NOMO-1 treated with dmso at 0.1 percent for 144 hours (cell line): ENCODE data around the gene ECT2L.

Experiments
- DNase-seq: peaks from one replicate; lab custom pipeline; 2025; ENCODE audit not compliant: unreplicated experiment; lab: John Stamatoyannopoulos, UW

ECT2L gene, protein sequence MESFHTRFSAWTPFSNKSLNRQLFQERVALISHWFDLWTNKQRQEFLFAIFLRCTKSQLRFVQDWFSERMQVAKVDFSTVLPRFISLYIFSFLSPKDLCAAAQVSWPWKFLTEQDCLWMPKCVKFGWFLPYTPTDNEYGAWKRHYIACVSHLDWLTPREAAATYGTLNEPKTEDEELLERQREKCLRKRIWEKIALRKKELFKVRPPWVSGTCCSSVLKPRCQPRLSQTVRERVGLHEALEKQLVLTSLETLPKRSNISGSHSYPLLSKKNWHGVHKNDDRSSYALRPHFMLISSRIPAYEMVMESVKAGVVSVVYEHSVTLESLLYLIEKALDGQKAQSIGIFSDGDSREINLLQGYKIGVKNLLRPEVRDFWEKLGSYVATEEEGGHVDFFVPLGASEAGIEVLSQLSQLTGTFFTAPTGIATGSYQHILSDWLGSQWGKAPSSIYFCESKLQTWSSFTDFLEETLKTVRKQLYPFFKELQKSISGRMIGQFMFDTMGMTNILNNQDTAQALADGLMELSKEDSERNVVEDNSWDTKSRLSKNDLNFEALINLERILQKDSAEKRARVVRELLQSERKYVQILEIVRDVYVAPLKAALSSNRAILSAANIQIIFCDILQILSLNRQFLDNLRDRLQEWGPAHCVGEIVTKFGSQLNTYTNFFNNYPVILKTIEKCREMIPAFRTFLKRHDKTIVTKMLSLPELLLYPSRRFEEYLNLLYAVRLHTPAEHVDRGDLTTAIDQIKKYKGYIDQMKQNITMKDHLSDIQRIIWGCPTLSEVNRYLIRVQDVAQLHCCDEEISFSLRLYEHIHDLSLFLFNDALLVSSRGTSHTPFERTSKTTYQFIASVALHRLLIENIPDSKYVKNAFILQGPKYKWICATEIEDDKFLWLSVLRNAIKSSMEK

DNA sequence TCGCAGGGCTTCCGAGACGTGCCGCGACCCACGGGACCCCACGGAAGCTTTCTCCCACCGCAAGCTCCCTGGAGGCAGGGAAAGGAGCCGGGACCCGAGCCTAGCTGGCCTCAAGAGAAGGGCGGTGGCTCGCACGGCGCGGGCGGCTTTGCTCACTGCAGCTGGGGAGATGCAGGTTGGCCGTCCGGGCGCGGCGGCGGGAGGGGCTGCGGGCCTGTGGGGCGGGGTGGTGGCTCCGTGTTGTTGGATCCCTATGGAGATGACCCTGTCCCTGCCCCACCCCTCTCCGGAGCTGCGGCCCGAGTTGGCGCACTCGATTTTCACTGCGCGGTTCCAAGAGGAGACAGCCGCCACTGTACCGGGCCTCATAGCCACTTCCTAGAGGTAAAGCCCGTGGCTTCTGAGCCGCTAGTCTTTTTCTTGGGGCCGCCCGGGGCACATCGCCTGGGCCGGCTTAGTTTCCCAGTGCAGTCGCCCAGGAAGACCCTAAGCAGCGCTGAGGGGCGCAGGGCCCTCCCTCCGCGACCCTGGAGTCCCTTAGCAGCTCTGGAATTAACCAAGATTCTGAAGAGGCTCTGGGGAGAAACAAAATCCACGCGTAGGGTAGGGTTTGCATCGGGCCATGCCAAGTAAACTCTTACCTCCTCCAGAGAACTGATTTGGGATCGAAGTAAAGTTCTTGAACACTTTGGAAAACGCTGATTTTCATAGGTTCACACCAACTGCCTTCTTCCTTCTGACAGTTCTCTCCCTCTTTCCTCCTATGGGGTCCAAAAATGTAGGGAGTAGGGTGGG, at the start of gene ECT2L:
Gene ECT2L (plus strand): TSS at position 279 of the 795 bp plus-strand sequence. CDS start 17,188 bp downstream, outside the sequence.
- DNase-seq: no peak

DNA sequence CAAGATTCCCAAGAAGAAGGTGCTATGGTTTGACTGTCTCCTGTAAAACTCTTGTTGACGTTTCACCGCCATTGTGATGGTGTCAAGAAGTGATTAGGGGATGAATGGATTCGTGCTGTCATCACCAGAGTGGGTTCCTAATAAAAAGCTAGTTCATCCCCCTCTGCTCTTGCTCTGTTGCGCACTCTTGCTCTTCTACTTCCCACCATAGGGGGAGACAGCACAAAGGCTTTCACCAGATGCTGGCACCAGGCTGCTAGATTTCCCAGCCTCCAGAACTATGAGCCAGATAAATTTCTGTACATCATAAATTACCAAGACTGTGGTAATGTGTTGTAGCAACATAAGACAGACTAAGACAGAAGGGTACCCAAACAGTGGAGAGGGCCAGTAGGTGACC, 43.9 kb upstream of the ECT2L start:
- DNase-seq: no peak

DNA sequence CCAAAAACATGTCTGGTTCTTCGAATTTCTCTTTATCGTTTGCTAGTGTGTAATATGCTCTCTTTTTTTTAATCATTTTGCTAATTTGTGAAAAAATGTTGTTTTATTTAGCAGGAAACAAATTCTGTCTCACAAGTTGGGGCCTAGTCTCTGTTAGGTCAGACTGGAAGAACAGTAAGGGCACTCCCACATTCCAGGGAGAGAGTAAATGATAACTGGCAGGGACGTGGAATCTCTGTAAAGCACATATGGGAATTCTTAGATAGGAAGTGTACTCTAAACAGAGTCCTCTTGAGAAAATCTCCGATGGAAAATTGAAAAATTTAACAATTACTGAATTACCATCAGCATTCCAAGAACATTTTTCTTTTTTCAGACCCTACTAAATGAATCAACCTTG, 38.8 kb upstream of the ECT2L start:
- no peak for DNase-seq

DNA sequence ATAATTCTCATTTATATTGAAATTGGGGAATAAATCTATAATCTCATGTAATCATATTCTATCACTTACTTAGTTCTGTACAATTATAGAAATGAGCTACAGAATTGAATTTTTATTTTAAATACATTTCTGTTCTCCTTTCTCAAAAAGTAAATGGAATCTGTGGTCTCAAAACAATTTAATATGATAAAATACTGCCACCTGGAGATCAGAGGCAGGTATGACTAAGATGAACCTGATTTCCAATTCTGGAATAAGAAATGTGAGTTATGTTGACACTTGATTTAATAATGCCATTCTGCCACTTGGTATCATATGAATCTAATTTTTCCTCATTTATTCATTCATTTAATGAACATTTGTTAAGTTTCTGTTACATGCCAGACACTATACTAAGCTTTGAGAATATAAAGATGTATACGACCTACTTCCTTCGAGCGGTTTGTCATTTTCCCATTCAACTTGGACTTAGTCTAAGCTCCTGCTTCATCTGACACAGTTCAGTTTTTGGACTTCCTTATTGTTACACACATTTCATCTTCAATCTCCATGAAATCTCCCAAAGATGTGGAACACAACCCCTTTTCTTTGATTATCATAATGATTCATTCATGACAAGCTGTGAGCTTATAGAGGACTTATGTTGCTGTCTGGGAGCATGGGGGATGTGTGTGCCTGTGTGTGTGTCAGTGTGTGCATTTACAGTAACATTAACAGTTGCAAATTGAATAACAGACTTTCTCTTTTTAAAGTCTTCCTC, 29.8 kb upstream of the ECT2L start:
- no peak for DNase-seq

DNA sequence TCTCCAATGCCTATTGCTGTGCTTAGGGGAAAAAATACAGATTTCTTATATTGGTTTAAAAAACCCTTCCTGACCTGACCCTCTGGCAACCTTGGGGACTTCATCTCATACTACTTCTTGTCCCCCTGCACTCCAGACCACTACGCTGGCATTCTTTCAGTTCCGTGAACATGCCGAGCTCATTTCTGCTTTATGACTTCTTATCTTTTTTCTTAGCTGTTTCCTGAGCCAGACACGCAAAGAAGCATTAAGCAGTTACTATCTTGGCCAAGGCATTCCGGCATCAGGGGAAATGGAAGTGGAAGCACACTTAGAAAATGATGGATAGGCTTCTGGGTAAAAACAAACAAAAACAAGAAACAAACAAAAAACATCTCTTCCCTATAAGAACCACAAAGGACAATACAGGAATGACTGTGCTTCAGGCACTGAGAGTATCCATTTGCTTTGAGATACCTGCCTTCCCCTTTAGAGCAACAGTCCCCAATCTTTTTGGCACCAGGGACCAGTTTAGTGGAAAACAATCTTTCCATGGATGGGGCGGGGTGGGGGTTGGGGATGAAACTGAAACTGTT, 26.7 kb upstream of the ECT2L start:
- peak; percentile 35 for DNase-seq

DNA sequence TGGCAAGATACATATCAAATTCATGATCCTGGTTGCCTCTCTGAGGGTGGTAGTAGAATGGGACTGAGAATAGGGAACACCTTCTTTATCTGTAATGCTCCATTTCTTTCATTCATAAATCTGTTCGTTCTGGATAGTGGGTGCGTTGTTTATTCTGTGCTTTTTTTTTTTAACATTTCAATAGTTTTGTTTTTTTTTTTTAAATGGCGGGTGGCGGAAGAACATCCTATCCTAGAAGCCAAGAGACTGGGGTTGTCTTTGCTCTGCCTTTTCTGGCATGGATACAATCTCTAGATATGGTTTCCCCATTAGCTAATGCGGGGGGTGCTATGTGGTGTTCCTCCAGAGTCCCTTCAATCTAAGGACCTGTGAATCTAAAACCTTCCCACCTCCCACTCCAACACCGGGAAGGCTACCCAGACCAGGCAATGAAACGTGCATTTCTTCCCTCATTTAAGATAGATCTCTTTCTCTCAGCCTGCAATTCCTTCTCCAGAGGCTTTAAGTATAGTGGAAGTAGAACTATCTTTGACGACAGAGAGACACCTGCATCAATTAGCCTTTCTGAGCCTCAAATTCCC, 23.2 kb upstream of the ECT2L start:
- no peak for DNase-seq

DNA sequence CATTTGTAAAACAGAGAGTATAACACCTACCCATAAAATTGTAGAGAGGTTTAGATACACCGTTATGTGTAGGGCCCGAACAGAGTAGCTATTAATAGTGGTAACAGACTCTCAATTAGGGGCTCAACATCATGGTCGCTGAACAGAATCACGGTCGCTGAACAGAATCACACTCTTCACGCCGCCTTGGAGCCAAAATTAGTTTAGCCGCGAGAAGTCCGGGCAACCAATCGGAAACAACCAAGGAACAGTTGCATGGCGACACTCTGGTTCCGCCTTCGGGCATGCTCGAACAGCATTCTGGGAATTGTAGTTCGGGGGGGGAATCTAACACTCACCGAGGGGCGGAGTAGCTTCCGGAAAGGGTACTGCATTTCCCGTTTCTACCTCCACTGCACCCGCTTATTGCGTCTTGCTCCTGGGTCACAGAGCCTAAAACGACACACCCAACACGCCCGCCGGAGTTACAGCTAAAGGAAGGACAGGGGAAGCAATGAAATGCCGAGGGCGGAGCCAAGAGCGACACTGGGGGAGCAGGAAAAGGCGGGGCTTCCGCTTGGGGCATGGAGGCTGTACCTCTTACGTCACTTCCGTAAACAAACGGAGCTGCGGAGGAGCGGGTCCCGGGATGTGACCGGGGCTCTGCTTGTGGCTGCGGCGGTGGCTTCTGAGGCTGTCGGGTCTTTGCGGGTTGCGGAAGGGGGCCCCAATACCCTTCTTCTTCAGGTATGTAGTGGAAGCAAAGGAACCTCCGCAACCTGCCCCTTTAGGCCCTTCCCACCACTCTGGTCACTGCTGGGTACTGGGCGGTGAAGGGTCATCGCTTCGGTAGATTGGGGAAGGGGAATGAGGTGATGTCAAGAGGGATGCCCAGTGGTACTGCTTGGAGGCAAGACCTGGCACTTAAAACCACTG, 22.5 kb upstream of the ECT2L start, which contains the start of gene CCDC28A:
Gene CCDC28A (plus strand): TSS at position 593 of the 915 bp plus-strand sequence. CDS start 2,352 bp downstream, outside the sequence.
- peak; percentile 93 for DNase-seq

DNA sequence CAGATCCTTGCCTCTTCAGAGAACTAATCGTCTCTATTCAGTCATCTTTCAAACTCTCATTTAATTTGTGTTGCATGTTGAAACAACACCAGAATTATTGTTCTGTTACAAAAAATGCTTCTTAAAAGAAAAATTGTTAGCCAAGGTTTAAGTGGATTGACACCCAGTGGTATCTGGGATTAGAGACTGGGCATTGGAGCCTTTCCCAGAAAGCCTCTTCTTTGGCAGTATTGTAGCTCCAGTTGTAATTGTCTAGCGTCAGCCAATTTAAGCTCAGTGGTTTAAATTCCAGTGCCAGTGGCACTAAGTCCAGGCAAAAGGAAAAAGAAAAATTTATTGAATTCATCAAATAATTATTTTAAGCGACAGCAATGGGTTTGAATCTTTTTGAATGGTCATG, 21.5 kb upstream of the ECT2L start:
- no peak for DNase-seq

DNA sequence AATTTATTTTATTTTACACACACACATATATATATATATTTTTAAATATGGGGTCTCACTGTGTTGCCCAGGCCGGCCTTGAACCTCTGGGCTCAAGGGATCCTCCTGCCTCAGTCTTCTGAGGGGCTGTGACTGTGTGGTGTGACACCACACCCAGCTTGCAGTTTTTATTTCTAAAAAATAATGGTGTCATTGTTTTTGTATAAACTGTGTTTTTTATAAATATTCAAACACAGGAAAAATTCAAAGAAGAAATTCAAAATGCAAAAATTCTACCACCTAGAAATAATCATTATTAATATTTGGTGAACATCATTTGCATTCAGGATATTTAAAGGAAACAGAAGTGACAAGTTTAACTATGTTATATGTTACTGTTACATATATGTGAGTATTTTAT, 19.2 kb upstream of the ECT2L start:
- DNase-seq: no peak

DNA sequence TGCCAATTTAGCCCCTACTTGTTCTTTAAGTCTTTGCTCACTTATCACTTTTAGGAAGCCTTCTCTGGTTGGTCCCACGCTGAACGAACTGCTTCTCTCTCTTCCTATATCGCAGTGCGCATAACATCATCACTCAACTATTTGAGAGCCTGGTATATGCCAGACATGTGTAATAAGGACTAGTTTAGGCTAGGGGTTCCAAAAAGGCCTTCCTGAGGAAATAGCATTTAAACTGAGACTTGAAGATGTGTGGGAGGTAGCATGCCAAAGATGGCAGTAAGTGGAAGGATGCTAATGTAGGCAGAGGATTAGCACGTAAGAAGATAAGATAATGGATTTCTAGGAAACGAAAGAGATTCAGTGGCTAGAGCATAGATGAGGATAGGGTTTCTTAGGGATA, 17.6 kb upstream of the ECT2L start:
- no peak for DNase-seq

DNA sequence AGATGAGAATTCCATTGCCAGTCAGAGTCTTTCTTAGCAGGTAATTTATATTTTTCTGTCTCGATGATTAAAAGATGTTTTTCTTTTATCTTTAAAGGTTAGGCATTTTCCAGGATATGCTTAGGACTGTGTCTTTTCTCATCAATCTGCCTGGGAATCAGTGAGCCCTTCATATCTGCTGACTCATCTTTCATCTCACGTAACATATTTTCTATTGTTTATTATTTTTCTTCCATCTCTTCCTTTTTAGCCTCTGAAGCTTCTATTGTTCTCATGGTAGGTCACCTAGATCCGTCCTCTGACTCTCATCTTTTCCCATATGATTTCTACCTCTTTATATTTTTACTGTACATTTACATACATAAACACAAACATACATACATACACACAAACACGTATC, 13.6 kb upstream of the ECT2L start:
- DNase-seq: no peak

DNA sequence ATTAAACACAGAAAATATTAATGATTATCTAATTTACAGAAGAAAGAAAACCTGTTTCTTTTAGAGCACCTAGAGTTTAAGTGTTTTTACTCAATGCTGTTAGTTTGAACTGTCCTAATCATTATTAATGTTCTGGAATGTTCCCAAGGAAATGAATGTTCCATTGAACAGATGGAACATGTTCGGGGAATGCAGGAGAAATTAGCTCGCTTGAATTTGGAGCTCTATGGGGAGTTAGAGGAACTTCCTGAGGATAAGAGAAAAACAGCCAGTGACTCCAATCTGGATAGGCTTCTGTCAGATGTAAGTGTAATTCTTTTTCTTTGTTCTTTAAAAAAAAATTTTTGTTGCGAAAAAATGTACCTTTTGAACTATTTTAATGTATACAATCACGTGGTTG, 10.8 kb upstream of the ECT2L start:
- no peak for DNase-seq

DNA sequence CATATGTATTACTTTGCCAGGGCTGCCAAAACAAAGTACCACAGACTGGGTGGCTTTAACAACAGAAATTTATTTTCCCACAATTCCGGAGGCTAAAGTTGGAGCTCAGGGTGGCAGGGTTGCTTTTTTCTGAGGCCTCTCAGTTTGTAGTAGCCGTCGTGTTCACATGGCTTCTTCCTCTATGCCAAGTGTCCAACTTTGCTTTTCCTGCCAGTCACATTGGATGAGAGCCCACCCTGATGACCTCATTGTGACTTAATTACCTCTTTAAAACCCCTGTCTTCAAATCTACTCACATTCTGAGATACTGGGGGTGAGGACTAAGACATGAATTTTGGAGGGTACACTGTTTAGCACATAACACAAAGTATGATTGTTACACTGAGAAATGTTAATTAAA, 9.9 kb upstream of the ECT2L start:
- DNase-seq: no peak

DNA sequence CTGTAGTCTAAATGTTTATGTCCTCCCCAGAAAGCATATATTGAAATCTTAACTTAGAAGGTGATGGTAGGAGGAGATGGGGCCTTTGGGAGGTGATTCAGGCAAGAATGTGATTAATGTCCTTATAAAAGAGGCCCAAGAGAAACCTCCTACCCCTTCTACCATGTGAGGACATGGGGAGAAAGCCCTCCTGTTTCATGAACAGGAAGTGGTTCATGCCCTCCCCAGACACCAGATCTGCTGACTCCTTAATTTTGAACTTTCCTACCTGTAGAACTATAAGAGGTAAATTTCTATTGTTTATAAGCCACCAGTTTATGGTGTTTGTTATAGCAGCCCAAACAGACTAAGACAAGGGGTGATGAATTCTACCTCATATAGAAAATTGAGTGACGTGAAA, 8.7 kb upstream of the ECT2L start:
- no peak for DNase-seq

DNA sequence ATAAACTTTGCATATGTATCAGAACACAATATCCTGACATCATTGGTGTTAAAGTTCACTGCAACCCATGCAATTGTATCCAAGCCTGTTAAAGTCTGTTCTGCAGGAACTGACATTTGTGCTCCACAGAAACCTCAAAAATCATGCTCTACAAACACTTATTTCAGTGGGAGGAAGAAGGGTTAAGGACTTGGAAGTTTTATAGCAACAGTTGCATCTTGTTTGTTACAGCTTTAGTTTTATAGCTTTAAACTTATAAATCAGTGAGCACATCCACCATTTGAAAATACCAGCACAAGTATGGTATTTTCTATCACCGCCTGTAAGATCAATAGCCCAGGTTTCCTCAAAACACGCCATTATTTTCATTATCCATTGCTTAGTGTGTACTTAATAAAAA, 884 bp downstream of the ECT2L start:
- DNase-seq: no peak

DNA sequence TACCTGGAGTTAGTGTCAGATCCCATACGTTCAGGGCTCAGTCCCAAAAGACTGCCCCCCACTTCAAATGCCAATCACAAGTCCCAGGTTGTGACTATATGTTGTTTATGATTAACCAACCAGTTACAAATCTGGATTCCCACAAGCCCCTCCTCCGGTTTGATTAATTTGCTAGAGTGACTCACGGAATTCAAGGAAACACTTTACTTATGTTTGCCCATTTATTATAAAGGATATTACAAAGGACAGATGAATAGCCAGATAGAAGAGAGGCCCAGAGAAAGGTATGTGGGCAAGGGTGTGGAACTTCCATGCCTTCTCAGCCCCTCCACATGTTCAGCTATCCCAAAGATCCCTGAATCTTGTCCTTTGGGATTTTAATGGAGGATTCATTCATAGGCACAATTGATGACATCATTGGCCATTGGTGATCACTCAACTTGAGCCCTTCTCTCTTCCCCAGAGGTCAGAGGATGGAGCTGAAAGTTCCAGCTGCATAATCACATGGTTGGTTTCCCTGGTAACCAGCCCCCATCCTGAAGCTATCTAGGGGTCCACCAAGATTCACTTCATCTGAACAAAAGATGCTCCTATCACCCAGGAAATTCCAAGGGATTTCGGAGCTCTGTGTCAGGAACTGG, 2.0 kb downstream of the ECT2L start:
- no peak for DNase-seq

DNA sequence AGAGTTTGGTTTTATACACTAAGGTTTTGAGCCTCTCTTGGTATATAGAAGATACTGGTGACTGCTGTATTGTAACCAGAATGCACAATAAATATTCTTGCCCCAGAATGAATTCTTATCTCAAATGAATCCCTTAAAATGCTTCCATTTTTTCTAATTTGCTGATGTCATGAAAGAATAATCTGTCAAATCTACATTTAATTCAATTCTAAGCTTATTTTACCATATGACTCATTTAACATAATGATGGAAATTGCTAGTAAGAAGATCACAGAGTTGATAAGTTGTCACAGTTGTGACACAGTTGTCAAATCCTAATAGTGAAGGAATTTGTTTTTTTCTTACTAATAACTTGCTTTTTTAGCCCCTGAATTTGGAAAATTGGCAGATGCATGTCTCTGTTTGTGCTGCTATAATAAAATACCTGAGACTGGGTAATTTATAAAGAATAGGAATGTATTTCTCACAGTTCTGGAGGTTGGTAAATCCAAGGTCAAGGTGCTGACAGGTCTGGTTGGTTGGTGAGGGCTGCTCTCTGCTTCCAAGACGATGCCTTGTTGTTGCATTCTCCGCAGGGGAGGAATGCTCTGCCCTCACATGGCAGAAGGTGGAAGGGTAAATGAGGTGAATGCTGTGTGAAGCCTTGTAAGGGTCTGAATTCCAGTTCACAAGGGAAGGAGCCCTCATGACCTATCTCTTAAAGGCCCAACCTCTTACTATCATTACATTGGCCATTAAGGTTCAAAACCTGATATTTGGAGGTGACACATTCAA, 4.7 kb downstream of the ECT2L start:
- DNase-seq: no peak
